HG03039 (cell line): ENCODE data around the gene SPRED2.

Experiments used
- ATAC-seq: cut with Tn5 transposase; IDR thresholded peaks from one replicate; pipeline ENCODE4 v1.9.1; 2021; ENCODE audit warnings: mild to moderate bottlenecking, moderate library complexity; ENCODE audit not compliant: unreplicated experiment

SPRED2 gene

DNA sequence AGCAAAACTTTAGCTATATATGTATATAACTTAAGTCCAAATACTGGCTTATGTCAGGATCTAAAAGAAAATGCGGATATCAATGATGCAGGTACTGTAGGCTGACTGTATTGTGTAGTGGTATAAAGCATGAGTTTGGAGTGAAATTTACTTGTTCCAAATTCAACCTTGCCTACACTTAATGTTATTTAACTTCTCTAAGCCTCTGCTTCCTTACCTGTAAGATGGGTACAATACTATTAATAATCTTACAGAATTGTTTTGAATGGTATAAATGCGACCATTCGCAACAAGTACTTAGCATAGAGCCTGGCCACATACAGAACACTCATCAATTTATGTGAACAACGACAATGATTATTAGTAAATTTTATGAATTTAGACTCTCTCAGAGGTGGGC lies 62.4 kb downstream of the SPRED2 start:
- no peak for ATAC-seq

- ATAC-seq = no peak
These were observed 62.8 kb downstream of the SPRED2 start for GRCh38 chr2:65369574-65369973.

- no peak for ATAC-seq
These were observed 63.9 kb downstream of the SPRED2 start for GRCh38 chr2:65368468-65368867.

- no peak for ATAC-seq
These were observed 64.9 kb downstream of the SPRED2 start for GRCh38 chr2:65367524-65367923.

DNA sequence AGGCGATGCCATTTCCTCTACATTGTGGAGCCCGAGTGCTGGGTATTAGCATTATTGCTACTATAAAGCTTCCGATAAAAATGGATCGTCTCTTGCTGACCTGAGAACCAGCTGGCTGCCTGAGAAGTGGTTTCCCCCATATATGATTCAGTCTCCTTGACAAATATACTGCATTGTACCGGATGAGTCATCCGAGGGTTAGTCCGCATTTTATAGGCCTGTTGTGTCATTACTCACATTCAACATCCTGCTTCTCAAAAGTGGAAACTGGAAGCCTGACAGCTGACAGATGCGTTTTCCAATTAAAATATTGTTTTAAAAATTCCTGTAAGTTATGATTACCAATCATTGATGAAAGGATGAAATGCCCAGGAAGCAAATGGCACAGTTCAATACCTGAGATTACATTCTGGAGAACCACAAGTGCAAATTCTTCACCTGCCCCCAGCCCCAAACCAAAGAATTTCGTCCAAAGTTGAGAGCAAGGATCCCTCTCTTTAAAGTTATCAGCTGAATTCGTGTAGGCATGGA lies 65.7 kb downstream of the SPRED2 start:
- peak; percentile 52 for ATAC-seq

DNA sequence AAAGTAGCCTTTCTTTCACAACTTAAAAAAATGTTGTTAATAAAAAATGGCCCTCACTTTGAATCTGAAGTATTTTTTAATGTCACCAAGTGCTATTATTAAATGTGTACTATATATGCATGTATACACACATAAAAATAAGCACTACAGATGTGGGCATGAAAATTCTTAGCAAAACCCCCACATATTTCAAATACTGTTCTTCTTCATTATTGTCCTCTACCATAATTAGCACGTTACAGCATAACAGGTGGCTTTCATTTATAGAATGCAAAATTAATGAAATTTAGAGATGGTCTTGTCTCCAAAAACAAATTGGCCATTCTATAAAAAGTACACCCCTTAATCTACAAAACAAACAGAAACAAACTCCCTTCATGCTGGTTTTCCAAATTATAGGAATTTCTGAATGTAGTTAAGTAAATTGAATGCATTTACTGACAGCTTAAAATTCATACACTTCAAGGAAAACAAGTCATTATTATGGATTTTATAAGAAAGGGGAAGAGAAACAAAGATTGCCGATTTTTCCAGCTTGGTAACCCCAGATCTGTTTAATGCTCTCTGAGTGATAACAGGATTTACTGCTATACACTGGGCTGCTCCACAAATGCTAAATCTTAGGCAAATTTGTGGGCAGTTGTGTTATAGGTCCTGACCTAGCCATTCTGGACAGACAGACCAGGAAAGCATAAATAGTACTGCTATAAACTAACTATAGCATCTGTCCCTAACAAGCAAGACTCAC lies 67.2 kb downstream of the SPRED2 start:
- no peak for ATAC-seq

GRCh38 chr2:65363879-65364666 lies 68.3 kb downstream of the SPRED2 start:
- no peak for ATAC-seq

DNA sequence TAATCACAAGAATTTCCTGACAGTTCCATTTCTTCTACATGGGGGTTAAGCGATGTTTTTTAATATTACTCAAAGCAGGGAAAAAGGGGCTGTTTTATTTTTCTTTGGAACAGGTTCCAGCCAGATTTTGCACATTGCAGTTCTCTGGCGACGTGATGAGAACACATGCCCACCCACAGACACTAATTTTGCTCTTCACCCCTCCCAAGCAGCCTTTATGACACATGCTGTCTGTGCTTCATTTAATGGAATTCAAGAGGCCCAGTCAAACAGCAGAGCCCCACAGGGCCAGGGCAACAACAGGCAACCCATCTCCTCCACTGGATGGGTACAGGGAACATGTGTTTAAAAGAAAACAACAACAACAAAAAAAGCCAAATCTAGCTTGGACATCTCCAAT lies 70.8 kb downstream of the SPRED2 start:
- no peak for ATAC-seq

DNA sequence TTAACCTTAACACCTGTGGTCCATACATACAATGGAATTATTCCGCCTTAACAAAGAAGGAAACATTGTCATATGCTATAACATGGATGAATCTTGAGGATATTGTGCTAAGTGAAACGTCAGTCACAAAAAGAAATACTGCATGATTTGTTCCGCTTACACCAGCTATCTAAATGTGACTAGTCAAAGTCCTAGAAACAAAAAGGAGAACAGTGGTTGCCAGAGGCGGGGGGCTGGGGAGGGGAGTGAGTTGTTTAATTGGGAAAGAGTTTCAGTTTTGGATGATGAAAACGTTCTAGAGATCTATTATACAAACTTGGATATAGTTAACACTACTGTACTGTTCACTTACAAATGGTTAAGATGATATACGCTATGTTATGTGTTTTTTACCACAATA lies 72.0 kb downstream of the SPRED2 start:
- ATAC-seq = no peak

GRCh38 chr2:65358678-65359400 lies 73.6 kb downstream of the SPRED2 start:
- ATAC-seq = no peak

GRCh38 chr2:65357959-65358294 lies 74.5 kb downstream of the SPRED2 start:
- ATAC-seq = peak; percentile 63

DNA sequence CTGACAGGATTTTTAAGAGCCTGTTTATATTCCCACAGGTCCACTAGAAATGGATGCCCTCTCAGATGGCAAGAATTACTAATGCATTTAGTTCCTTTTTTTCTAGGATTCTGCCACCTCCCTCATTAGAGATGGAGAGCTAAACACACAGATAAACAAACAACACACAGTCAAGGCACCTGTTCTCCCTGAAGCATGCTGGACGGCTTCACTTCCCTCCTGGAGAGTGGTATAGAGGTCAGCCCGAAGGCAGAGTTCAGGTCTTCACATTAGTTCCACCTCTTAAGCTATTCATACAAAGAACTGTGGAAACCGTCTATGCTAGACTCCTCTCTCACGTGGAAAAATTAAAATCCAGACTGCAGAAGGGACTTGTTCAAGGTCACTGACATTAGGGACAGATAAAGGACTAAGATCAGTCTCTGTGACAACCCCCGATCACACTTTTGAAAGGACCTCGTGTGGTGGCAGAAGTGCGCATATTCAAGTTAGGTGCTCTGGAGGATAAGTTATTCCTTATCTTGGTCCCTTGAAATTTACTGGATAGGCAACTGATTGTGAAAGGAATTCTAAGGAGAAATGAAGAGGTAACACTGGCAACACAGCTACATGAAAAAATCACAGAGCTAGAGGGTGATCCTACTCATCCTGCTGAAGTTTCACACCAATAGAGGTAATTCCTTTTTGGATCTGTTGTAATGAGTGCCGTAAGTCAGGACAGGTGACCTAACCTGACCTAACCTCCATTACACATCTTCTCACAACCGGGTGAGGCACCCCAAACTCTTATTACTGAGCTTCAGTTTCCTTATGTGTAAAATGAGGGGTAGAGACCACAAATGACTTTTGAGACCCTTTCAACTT lies 75.1 kb downstream of the SPRED2 start:
- ATAC-seq = peak; percentile 27

DNA sequence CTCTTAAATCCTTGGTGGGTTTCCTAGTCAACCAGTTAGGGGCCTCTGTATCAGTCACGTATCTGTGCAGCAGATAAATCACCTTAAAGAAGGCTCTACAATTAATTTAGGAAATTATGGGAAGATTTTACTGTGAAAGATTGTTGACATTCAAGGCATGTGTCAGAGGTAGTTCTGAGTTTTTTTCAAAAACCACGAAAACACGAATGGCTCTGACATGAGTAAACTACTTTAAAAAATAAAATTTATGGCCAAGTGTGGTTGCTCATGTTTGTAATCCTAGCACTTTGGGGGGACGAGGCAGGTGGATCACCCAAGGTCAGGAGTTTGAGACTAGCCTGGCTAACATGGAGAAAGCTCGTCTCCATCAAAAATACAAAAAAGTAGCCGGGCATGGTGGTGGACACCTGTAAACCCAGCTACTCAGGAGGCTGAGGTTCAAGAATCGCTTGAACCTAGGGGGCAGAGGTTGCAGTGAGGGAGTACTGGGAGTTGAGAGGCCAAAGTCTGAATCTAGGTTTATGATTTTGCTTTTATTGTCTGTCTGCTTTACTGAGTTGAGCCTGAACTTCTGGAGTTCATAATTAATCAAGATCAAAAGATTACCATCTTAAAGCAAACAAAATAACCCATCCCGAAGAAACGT lies 77.1 kb downstream of the SPRED2 start:
- ATAC-seq = no peak

DNA sequence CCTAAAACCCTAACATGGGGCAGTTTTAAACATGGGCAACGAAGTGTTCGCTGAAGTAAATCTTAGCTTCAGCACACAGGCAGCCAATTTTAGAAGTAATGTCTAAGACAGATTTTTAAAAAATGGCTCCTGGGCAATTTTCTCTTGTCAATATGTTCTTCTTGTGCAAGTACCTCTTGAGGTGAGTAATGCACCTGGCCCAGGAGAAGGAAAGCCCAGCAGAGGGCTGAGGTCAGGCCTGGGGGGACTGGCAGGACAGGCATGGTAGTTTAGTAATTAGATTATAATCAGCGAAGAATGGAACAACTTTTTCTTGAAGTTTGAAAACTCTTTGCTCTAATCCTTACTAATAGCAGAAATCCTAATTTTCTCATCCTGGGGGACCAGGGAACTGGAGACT lies 77.6 kb downstream of the SPRED2 start:
- ATAC-seq = no peak

- no peak for ATAC-seq
These were observed 78.5 kb downstream of the SPRED2 start for GRCh38 chr2:65353927-65354326.

GRCh38 chr2:65353046-65353445 lies 79.4 kb downstream of the SPRED2 start:
- no peak for ATAC-seq

DNA sequence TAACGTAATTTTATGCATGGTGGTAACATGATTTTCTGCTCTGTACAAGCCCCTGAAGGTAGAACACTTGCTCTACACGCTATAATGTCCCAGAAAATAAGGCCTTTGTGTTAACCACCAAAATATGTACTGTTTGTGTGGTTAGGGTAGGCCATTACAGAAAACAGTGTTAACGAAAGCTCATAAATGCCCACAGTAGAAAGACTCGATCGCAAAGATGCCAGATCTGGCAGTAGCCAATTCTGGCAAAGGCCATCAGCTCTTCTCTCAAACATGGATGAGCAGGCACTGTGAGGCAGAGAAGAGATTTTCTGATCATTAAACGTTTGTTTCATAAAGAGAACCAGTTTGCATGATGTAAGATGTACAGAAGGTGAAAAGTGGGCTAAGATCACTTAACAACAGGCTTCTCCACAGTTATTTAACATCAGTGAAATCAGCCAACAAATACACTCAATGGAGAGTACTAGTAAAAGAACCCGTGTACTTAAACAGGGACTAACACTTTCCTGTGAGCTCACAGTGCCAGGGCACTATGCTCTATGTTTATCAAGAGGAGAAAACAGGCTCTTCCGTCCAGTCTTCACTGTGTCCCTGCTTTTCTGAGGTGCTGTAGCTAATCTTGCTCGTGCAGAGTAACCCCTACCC lies 80.3 kb downstream of the SPRED2 start:
- ATAC-seq = no peak

DNA sequence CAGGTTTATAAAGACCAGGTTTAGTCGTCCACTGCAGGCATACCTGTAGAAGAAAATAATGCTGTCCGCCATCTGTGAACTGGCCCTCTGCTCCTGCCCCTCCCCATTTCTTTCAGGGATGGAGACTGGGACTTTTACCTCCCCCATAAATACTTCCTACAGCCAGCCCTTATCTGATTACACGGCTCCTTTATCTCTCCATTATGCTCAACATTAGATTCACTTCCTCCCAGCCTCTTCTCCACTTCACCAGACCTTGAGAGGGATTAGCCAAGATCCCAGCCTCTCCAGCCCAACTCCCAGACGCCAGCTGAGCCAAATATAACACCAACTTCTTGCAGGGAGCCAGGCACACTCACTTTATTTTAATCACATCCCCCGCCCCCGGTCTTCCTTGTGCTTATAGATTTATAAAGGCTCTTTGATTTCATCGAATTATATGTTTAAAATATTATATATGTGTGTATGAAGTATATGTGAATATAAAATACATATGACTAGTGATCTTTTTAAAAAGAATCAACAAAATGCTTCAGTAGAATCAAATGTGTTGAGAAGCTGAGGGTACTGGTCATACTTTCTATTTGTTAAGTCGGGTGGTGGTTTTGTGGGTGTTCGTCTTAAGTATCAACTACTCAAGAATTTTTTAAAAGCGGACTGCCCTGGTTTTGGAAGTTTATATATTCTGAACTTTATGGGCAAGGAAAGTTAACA lies 81.0 kb downstream of the SPRED2 start:
- no peak for ATAC-seq

DNA sequence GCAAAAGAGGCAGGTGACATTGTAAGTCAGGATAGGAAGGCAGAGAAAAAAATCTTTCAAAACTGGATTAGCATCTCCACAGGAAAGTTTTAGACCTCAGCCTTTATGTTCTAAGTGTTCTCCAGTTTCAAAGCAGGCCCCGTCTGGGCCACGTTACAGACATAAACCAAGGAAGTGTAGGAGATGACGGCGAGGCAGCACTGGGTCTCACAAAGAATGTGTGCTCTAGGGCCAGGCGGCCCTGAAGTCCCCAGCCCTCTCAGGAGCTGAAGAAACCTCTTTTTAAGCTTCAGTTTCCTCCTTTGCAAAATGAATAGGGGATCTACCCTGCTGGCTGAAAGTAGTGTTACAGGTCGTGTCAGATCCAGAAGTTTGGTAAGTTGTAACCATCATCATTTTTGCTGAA lies 81.7 kb downstream of the SPRED2 start:
- ATAC-seq = peak; percentile 55
